ENCODE results near the gene SORL1.

- no peak for TF ChIP-seq POLR2A (IDR thresholded peaks at IDR 0.05; ENCODE audit: extremely low read depth, insufficient read length)
- TF ChIP-seq CTCF (IDR thresholded peaks at IDR 0.05; ENCODE audit: low read depth, low read length) = no peak
- TF ChIP-seq MYC (IDR thresholded peaks at IDR 0.05; ENCODE audit: low read depth, low read length) = peak; percentile 90
- peak; percentile 83 for TF ChIP-seq MAX (IDR thresholded peaks at IDR 0.05; ENCODE audit: low read depth, low read length)
These were observed 35.0 kb upstream of the SORL1 start for GRCh38 chr11:121417055-121417551.
